ENCODE measurements around the gene KCNIP4. TPM values are rescaled to one million over a fixed set of nuclear protein-coding genes. Genes with fewer than 3 reads are reported as not detected.

The KCNIP4 gene
- total RNA-seq, 1 donor: not detected

DNA sequence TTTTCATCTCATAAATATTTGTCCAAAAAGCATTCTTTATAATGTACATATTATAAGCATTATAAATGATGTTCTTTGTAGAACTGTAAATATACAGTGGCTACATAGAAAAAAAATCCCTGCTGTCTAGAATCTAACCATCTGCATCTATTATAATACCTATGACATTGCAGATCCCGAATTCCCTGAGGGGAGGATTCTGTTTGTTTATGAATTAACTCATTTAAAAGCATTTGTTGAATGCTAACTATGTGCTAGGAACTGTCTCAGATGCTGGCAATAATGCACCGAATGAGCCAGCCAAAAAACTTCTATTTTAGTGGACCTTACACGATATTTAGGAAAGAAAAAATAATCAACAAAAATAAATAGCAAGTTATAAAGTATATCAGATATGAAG, 1058.7 kb downstream of the KCNIP4 start:
- Histone ChIP-seq H3K4me2 (ENCODE audit: insufficient read depth, low read length) (no peak overlapping the region), H3K27me3 (ENCODE audit: insufficient read depth, low read length) (no peaks in the 10 kb centered on the region), H4K20me1 (ENCODE audit: insufficient read depth, low read length) (no peaks in the 10 kb centered on the region), H3K4me3 (ENCODE audit: insufficient read depth, low read length) (no peak overlapping the region), H2AFZ (ENCODE audit: low read length) (no peak overlapping the region), H3K27ac (ENCODE audit: low read depth, low read length) (no peak overlapping the region), H3K4me1 (ENCODE audit: insufficient read depth, low read length) (no peaks in the 10 kb centered on the region), H3K9me3 (ENCODE audit: low read depth, low read length) (no peaks in the 10 kb centered on the region), H3K79me2 (ENCODE audit: insufficient read depth, low read length) (no peaks in the 10 kb centered on the region), H3K36me3 (ENCODE audit: insufficient read depth, low read length) (no peaks in the 10 kb centered on the region)
- no peak for DNase-seq (ENCODE audit: insufficient read length, low spot score, missing footprints)
- TF ChIP-seq, protein P1, sequence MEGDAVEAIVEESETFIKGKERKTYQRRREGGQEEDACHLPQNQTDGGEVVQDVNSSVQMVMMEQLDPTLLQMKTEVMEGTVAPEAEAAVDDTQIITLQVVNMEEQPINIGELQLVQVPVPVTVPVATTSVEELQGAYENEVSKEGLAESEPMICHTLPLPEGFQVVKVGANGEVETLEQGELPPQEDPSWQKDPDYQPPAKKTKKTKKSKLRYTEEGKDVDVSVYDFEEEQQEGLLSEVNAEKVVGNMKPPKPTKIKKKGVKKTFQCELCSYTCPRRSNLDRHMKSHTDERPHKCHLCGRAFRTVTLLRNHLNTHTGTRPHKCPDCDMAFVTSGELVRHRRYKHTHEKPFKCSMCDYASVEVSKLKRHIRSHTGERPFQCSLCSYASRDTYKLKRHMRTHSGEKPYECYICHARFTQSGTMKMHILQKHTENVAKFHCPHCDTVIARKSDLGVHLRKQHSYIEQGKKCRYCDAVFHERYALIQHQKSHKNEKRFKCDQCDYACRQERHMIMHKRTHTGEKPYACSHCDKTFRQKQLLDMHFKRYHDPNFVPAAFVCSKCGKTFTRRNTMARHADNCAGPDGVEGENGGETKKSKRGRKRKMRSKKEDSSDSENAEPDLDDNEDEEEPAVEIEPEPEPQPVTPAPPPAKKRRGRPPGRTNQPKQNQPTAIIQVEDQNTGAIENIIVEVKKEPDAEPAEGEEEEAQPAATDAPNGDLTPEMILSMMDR (IDR thresholded peaks at IDR 0.05; ENCODE audit: extremely low read depth, low read depth, low read length): no peak

DNA sequence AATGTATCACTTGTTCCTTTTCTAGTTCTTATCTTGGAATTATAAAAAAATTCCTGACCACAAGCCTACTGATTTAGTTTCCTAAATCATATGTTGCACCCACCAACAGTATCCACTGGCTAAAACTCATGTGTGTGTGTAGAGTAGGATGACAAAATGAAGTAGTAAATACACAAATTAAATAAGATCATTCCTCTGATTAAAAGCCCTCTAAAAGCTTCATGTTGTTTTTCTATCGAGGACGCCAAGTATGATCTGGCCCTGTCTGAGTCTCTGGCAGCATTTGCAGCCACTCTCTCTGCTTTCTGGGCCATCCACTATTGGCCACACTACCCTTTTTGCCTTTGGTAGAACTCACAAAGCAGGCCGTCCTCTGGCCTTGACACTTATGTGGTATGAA, 1064.9 kb downstream of the KCNIP4 start:
- DNase-seq (ENCODE audit: insufficient read length, low spot score, missing footprints): no peak
- Histone ChIP-seq H3K79me2 (ENCODE audit: insufficient read depth, low read length) (no peaks in the 10 kb centered on the region), H3K4me2 (ENCODE audit: insufficient read depth, low read length) (no peak overlapping the region), H3K4me1 (ENCODE audit: insufficient read depth, low read length) (no peaks in the 10 kb centered on the region), H3K36me3 (ENCODE audit: insufficient read depth, low read length) (no peaks in the 10 kb centered on the region), H3K27me3 (ENCODE audit: insufficient read depth, low read length) (no peaks in the 10 kb centered on the region), H3K4me3 (ENCODE audit: insufficient read depth, low read length) (no peak overlapping the region), H4K20me1 (ENCODE audit: insufficient read depth, low read length) (no peaks in the 10 kb centered on the region), H2AFZ (ENCODE audit: low read length) (no peak overlapping the region), H3K9me3 (ENCODE audit: low read depth, low read length) (no peaks in the 10 kb centered on the region), H3K27ac (ENCODE audit: low read depth, low read length) (no peak overlapping the region)
- TF ChIP-seq, protein P1 (IDR thresholded peaks at IDR 0.05; ENCODE audit: extremely low read depth, low read depth, low read length): no peak

DNA sequence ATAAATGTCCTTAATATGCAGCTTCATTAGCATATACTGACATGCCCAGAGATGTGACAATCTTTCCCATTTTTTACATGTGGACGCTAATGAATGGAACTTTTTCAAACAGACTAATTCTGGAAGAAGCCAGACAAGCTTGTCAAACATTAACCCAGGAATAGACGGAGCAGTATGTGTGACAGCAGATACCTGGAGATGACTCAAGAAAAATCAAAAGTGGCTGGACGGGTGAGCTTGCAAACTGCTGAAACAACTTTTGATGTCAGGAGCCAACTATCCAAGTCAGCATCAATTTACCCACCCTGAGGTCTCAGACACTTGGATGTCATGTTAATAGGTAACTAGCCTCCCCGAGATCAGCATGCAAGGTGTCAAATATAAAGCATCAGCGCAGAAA, 1065.3 kb downstream of the KCNIP4 start:
- Histone ChIP-seq H3K4me3 (ENCODE audit: insufficient read depth, low read length) (no peak overlapping the region), H3K27me3 (ENCODE audit: insufficient read depth, low read length) (no peaks in the 10 kb centered on the region), H2AFZ (ENCODE audit: low read length) (no peak overlapping the region), H3K4me1 (ENCODE audit: insufficient read depth, low read length) (no peaks in the 10 kb centered on the region), H3K4me2 (ENCODE audit: insufficient read depth, low read length) (no peak overlapping the region), H3K27ac (ENCODE audit: low read depth, low read length) (no peak overlapping the region), H3K36me3 (ENCODE audit: insufficient read depth, low read length) (no peaks in the 10 kb centered on the region), H4K20me1 (ENCODE audit: insufficient read depth, low read length) (no peaks in the 10 kb centered on the region), H3K79me2 (ENCODE audit: insufficient read depth, low read length) (no peaks in the 10 kb centered on the region), H3K9me3 (ENCODE audit: low read depth, low read length) (peaks cover 2% of the 10 kb centered on the region)
- TF ChIP-seq, protein P1 (IDR thresholded peaks at IDR 0.05; ENCODE audit: extremely low read depth, low read depth, low read length): no peak
- DNase-seq (ENCODE audit: insufficient read length, low spot score, missing footprints): no peak

DNA sequence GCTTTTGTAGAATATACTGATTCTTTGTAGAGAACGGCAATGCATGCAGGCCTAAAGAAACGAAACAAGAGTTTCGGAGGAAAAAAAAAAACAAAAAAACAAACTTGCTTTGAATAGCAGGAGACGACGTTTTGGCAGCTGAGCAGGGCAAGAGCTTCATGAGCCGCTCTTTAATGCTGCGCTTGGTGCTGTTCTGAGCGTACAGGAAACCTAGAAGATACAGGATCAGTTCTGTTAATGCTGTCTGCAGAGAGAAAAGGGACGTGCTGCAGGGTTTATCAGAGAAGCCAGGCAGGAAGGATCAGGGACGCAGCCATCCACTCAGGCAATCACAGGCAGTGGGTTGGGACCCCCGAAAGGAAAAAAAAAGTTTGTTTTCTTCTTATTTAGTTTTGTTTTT, 1066.1 kb downstream of the KCNIP4 start:
- Histone ChIP-seq H3K9me3 (ENCODE audit: low read depth, low read length) (peaks cover 2% of the 10 kb centered on the region), H4K20me1 (ENCODE audit: insufficient read depth, low read length) (no peaks in the 10 kb centered on the region), H3K79me2 (ENCODE audit: insufficient read depth, low read length) (no peaks in the 10 kb centered on the region), H3K27ac (ENCODE audit: low read depth, low read length) (no peak overlapping the region), H3K36me3 (ENCODE audit: insufficient read depth, low read length) (no peaks in the 10 kb centered on the region), H3K4me1 (ENCODE audit: insufficient read depth, low read length) (no peaks in the 10 kb centered on the region), H2AFZ (ENCODE audit: low read length) (no peak overlapping the region), H3K4me2 (ENCODE audit: insufficient read depth, low read length) (no peak overlapping the region), H3K27me3 (ENCODE audit: insufficient read depth, low read length) (no peaks in the 10 kb centered on the region), H3K4me3 (ENCODE audit: insufficient read depth, low read length) (no peak overlapping the region)
- TF ChIP-seq, protein P1 (IDR thresholded peaks at IDR 0.05; ENCODE audit: extremely low read depth, low read depth, low read length): no peak
- no peak for DNase-seq (ENCODE audit: insufficient read length, low spot score, missing footprints)
